Left renal cortex interstitium (tissue), 4 donors: Measurements from ENCODE around the gene STIL. TPM values are rescaled to one million over a fixed set of nuclear protein-coding genes. Genes with fewer than 3 reads are reported as not detected.

Source experiments
- polyA plus RNA-seq, 4 donors: library from polyadenylated mRNA; unstranded; fragments of 120-200 nt; gene quantifications; one replicate each; pipeline ENCODE4 v1.2.1, GENCODE V29; 2013; ENCODE audit not compliant: insufficient read length in 4 of 4

STIL gene
- polyA plus RNA-seq, 4 donors: 8.3 to 10.3 (median 8.9) TPM

Other genes with a start within 250 kb of the STIL start
- under 1 TPM; 0.24 to 0.66 (median 0.35) TPM for gene CYP4Z1, start 246.9 kb downstream of the STIL start, polyA plus RNA-seq
- 1 to 10 TPM; 4.8 to 8.5 (median 6.4) TPM for gene CYP4A22, start 176.7 kb downstream of the STIL start, polyA plus RNA-seq
- 10 to 100 TPM; 41.9 to 52.3 (median 49.8) TPM for gene PDZK1IP1, start 124.1 kb downstream of the STIL start, polyA plus RNA-seq
- gene TAL1, start 81.9 kb downstream of the STIL start, polyA plus RNA-seq: 1 to 10 TPM; 4.8 to 5.5 (median 5.2) TPM
- gene CMPK1, start 19.6 kb upstream of the STIL start, polyA plus RNA-seq: 10 to 100 TPM; 66.2 to 86.0 (median 71.0) TPM
- under 1 TPM; 0.07 to 0.45 (median 0.21) TPM for gene FOXE3, start 102.1 kb upstream of the STIL start, polyA plus RNA-seq
- 1 to 10 TPM; 4.7 to 9.5 (median 8.2) TPM for gene FOXD2, start 123.9 kb upstream of the STIL start, polyA plus RNA-seq